Measurements from ENCODE around the gene HOMER2.
A peak's percentile ranks its signal among the peaks of the same experiment; 100 is the strongest.
"Not testable (repeated sequence)": the region's sequence is repeated elsewhere in the genome, so short reads cannot be mapped to it uniquely, and the experiment has no call there.

The HOMER2 gene

DNA sequence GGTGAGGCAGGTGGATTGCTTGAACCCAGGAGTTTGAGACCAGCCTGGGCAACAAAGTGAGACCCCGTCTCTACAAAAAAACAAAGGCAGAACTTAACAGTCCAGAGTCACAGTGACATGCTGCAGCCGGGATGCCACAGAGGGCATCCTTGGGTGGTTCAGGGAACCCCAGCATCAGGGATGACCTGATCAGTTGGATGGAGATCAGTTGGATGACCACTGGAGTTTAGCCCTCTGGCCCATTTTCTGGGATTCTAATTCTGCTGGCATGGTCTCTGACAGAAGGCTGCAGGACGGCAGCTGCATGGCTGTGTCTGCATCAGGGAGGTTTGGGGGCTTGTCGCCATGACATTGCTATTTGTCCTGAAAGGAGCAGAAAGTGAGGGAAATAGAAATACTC is 123.3 kb downstream of the HOMER2 start:
- no peak for DNase-seq
- in situ Hi-C loops (cut with HindIII; ENCODE audit: low pct_ligation_motif_present, low pct_unique_long_range_greater_than_20kb, low sequenced_read_pairs), result no loop called here

DNA sequence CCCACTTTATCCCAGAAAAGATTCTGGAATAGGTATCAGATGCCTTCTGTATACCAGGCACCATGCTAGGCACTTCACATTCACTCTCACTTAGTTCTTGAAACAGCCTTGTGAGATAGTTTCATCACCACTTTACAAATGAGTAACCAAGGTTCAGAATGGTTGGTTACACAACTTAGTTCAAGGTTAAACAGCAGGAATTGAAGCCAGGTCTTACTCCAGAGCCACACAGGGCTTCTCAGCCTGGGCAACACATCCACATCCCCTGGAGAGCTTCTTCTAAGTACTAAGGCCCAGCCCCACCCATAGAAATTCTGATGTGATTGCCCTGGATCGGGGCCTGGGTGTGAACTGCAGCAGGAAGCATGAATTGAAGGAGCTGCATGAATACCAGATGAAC is 124.4 kb downstream of the HOMER2 start:
- DNase-seq, result peak; percentile 80
- in situ Hi-C loops (cut with HindIII; ENCODE audit: low pct_ligation_motif_present, low pct_unique_long_range_greater_than_20kb, low sequenced_read_pairs), result no loop called here

DNA sequence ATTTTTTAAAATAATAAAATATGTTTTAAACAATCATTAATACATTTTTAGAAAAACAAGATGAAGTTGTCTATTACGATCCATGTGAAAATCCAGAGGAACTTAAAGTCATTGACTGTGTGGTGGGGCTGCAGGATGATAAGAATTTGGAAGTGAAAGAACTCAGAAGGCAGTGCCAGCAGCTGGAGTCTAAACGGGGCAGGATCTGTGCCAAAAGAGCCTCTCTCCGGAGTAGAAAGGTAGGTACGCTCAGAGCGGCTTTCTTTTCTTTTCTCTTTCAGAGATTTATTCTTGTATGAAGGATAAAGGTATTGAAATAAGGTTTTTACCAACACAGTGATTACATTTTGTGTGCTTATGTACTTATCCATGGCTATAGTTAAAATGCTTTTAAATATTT is 129.5 kb downstream of the HOMER2 start:
- DNase-seq, result no peak
- in situ Hi-C loops (cut with HindIII; ENCODE audit: low pct_ligation_motif_present, low pct_unique_long_range_greater_than_20kb, low sequenced_read_pairs), result no loop called here

DNA sequence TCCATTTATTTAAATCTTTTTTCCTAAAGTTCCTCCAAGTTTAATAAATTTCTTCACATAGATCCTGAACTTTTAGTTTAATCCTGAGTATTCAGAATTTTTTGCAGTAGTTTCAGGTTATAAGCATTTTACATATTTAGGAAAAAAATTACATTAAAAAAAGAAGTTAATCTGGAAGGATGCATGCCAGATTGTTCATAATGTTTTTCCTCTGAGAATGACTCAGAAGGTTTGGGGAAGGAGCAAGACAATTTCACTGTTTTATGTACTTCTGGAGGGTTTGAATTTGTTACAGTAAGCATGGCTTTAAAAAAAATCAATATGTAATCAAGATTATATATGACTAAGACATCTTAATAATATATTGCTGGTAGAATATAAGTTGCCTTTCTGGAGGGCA is 130.7 kb downstream of the HOMER2 start:
- DNase-seq; in situ Hi-C loops (cut with HindIII; ENCODE audit: low pct_ligation_motif_present, low pct_unique_long_range_greater_than_20kb, low sequenced_read_pairs): not testable (repeated sequence)

DNA sequence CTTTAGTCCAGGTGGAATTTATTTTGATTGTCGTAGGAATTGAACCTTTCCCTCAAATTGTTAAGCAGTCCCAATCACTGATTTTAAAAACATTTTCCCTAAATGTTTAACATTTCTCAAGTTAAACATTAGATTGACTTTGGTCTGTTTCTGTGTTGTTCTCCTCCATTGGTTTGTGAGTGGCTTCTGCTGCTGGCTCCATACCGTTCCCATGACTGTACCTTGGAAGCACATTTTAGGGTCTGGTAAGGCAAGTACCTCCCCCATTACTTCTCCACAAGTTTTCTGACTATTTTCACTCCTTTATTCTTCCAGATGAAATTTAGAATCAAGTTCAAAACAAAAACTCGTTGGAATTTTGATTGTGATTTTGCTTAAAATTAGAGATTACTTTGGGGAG is 131.1 kb downstream of the HOMER2 start:
- in situ Hi-C loops (cut with HindIII; ENCODE audit: low pct_ligation_motif_present, low pct_unique_long_range_greater_than_20kb, low sequenced_read_pairs), result not testable (repeated sequence)
- DNase-seq, result peak; percentile 86

DNA sequence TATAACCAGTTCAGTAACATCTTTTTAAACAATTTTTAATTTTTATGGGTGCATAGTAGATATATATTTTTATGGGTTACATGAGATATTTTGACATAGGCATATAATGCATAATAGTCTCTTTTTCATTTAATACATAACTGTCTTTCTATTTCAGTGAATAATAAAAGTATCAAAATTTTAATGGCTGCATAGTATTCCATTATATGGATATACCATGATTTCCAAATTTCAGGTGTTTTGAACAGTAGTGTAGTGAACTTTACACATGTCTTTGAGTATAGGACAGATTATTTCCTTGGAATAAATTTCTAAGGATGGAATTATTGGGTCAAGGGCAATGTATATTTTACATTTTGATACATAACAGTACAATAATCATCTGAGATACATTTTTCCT is 132.4 kb downstream of the HOMER2 start:
- DNase-seq, result no peak
- in situ Hi-C loops (cut with HindIII; ENCODE audit: low pct_ligation_motif_present, low pct_unique_long_range_greater_than_20kb, low sequenced_read_pairs), result no loop called here

DNA sequence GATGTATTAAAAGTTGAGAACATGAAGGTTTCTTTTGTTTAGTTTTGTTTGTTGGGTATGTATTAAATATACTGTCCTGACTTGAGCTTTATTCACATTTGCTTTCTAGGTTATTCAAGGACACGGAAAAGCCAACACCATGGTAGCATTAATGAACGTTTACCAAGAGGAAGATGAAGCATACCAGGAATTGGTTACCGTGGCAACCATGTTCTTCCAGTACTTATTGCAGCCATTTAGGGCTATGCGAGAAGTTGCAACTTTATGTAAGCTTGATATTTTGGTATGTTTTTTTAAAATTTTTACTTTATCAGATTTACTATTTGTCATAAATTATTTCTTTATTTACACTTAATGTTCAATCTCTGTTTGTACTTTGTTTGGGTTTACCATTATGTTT is 139.5 kb downstream of the HOMER2 start:
- DNase-seq, result no peak
- in situ Hi-C loops (cut with HindIII; ENCODE audit: low pct_ligation_motif_present, low pct_unique_long_range_greater_than_20kb, low sequenced_read_pairs), result no loop called here

DNA sequence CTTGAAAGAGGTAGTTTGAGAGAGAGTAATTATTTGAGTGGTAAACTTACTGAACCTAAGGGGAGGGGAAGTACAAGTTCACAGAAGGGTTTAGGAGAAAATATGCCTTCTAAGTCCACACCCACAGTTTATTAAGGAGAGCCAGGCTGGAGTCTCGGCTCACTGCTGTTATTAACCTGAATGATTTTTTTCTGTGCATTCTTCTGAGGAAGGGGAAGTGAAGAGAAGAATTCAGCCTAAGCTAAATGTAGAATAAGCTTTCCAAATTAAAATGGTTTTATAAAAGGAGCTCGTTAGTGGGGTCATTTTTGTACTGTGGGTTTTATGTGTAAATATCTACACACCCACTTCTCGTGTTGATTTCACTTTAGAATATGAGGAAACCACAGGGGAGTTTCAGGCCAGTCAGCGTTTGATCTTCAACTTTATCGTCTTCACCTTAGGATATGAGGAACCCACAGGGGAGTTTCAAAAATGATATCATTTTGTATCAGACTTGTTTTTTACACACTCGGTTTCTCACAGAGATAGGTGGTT is 141.6 kb downstream of the HOMER2 start:
- in situ Hi-C loops (cut with HindIII; ENCODE audit: low pct_ligation_motif_present, low pct_unique_long_range_greater_than_20kb, low sequenced_read_pairs), result no loop called here
- DNase-seq, result peak; percentile 35

DNA sequence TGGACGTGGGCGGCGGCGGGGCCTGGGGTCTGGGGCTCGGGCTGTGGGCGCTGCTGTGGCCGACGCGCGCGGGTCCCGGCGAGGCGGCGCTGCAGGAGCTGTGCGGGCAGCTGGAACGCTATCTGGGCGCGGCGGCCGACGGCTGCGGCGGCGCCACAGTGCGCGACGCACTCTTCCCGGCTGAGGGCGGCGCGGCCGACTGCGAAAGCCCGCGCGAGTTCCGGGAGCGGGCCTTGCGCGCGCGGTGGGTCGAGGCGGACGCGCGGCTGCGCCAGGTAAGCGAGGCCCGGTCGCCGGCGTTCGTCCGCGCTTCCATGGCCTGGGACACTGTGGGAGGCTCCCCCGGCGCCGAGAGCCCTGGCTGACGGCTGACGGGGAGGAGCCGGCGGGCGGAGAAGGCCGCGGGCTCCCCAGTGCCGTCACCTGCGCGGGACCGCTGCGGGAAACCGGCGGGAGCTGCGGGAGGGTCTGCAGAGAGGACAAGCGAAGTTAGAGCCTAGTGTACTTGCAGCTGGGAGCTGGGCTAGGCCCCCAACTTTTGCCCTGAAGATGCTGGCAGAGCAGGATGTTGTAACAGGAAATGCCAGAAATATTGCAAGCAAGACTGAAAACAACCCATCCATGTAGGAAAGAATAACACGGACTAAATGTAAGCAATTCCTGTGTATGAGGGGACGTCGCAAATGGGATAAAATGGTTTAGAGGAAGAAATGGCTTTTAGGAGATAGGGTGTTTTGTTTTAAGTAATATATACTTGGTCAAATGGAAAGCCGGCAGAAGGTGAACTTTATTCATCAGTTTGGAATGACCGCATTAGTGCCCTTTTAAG is 142.2 kb downstream of the HOMER2 start:
- in situ Hi-C loops (cut with HindIII; ENCODE audit: low pct_ligation_motif_present, low pct_unique_long_range_greater_than_20kb, low sequenced_read_pairs), result no loop called here
- DNase-seq, result peak; percentile 69

DNA sequence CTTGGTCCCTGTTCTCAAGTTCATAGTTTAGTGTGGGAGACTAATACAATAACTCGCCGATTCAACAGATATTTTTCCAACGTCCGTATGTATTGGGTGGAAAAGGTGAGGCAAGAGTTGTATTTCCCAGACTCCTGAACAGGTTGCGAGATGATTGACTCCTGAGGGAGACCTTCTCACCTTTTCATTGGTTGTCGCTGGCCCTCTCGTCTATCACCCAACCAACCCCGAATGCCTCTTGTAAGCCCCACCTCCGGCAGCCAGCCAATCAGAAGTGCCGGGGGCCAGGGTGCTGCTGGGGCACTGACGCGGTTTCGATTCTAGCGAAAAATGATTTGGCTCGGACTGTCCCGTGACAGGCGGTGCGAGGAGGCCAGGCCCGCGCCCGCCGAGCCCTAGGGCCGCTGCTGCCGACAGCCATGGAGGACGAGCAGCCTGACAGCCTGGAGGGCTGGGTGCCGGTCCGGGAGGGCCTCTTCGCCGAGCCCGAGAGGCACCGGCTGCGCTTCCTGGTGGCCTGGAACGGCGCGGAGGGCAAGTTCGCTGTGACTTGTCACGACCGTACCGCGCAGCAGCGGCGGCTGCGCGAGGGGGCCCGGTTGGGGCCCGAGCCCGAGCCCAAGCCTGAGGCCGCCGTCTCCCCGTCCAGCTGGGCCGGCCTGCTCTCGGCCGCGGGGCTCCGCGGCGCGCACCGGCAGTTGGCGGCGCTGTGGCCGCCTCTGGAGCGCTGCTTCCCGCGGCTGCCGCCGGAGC is 143.0 kb downstream of the HOMER2 start, which contains the start of gene WHAMM:
Gene WHAMM, plus strand, starts transcription at position 321 of the 753 bp plus-strand sequence. Its CDS starts 99 bp downstream, at position 420.
- peak; percentile 98 for DNase-seq
- in situ Hi-C loops (cut with HindIII; ENCODE audit: low pct_ligation_motif_present, low pct_unique_long_range_greater_than_20kb, low sequenced_read_pairs), result no loop called here

DNA sequence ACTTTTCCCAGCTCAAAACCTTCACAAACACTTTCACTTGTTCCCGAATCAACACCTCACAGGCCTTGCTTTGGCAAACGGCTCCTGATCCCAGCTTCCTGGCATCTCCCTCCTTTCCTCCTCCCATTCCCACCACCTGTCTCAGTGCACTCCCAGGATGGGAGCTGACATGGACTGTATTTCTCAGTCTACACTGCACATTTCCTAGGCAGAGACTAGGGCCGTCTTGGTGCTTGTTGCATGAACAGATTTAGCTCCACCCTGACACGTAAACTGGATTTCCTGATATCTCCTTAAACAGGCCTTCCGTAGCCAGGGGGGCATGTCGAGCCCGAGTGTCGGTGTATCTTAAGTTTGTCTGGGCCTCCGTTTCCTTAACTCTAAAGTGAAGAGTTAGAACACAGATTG is 143.9 kb downstream of the HOMER2 start:
- DNase-seq, result peak; percentile 48
- in situ Hi-C loops (cut with HindIII; ENCODE audit: low pct_ligation_motif_present, low pct_unique_long_range_greater_than_20kb, low sequenced_read_pairs), result no loop called here

DNA sequence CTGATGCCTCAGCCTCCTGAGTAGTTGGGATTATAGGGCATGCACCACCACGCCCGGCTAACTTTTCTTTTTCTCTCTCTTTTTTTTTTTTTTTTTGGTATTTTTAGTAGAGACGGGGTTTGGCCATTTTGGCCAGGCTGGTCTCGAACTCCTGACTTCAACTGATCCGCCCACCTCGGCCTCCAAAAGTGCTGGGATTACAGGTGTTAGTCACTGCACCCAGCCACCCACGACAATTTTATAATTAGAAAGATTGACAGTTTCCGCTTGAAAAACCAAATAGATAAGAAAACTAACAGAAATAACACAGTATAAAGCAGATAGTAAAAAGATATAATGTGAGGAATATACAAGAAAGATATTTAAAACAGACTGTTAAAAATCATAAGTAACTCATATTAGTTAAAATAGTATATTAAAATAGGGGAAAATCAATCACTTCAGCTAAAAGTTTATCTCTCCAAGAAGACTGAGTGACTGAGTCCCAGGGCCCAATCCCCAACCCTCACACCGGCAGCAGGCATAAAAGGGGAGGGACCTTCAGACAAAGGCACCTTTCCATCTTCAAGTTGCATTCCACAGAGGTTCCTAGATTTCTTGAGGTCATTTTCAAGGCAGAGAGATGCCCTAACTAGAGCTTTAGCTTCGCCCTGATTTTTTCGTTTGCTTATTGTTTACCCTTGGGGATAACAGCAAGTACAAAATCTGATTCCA is 144.4 kb downstream of the HOMER2 start:
- peak; percentile 44 for DNase-seq
- in situ Hi-C loops (cut with HindIII; ENCODE audit: low pct_ligation_motif_present, low pct_unique_long_range_greater_than_20kb, low sequenced_read_pairs), result no loop called here

DNA sequence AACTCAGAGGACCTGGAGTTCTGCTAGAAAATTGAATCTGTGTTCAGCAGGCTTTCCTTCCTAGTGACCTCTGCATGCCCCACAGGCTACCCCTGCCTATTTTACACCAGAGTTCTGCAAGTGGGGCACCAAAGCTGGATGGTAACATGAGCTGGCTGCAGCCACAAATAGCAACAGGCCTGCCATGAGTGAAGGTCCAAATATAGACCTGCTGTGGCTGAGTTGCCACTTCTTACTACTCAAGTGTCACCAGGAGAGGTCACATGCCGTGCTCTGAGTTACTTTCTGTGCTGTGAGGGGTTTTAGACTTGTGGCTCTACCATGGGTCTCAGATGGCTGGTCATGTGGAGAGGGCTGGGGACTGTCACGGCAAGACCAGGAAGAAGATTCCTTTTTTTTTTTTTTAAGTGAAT is 146.5 kb downstream of the HOMER2 start, which contains the start of gene FSD2:
Gene FSD2, minus strand, starts transcription at position 76 of the 413 bp plus-strand sequence. CDS start 18,679 bp downstream, outside the sequence.
- no peak for DNase-seq
- in situ Hi-C loops (cut with HindIII; ENCODE audit: low pct_ligation_motif_present, low pct_unique_long_range_greater_than_20kb, low sequenced_read_pairs), result no loop called here

DNA sequence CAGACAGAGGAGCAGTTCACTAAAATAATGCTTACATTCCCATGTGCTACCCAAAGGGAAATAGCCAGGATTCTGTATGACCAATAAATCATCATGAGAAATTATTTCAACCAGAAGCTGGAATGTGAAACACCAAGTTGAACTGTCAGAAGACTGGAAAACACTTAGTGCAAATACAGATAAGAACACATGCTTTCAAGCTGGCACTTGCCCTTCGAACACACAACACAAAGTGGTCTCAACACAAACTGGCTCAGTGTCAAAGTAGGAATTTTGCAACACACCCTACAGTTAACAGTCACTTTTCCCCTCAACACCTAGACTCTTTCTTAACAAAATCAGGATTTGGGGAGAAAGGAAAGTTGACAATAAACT is 148.0 kb downstream of the HOMER2 start:
- in situ Hi-C loops (cut with HindIII; ENCODE audit: low pct_ligation_motif_present, low pct_unique_long_range_greater_than_20kb, low sequenced_read_pairs), result no loop called here
- no peak for DNase-seq

DNA sequence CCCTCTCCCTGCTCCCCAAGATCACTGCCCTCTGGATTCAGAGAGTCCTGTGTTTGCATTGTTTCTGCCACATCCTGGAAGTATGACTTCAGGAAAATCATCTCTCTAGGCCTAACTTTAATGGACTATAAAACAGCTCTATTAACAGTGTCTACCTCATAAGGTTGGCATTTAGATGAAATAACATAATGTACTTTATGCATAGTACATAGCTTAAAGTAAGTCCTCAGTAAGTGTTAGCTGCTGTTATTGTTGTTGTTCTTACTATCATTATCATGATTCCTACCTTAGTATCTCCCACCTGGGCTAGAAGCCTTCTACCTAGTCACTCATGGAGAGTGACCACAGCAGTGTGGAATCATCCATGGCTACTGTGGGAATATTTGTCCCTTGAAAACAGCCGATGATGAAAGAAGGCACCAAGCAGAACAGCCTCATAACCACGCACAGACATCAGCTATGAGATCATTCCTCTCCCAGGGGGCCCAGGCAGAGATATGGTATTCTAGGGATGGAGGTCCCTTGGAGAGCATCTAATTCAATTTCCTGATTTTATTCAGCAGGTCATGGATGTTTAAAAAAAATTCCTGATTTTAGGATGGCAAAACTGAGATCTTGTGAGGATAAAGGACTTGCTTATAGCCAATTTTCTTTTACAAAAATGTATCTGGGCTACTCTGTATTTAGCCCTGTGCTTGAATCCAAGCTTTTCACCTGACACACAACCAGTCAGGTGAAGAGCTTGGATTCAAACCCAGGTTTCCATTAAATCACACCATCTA is 148.5 kb downstream of the HOMER2 start:
- peak; percentile 23 for DNase-seq
- in situ Hi-C loops (cut with HindIII; ENCODE audit: low pct_ligation_motif_present, low pct_unique_long_range_greater_than_20kb, low sequenced_read_pairs), result no loop called here

DNA sequence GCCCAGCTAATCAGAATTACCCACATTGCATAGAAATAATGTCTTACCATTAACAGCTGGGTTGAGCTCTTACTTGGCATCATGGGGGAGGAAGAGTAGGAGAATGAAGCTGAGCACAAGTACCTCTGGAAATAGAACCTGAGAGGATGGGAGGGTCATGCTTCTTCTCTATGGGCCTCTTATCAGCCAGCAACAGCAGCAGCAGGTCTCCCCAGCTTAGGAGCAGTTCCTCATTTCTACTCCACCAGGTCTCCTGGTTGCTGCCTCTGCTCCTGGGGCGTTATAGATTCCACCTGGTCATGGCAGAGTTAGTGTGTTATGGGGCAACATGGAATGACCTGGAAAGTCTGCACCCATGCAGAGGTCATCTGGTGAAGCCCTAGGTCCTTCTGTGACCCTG is 150.0 kb downstream of the HOMER2 start:
- in situ Hi-C loops (cut with HindIII; ENCODE audit: low pct_ligation_motif_present, low pct_unique_long_range_greater_than_20kb, low sequenced_read_pairs), result no loop called here
- DNase-seq, result no peak

DNA sequence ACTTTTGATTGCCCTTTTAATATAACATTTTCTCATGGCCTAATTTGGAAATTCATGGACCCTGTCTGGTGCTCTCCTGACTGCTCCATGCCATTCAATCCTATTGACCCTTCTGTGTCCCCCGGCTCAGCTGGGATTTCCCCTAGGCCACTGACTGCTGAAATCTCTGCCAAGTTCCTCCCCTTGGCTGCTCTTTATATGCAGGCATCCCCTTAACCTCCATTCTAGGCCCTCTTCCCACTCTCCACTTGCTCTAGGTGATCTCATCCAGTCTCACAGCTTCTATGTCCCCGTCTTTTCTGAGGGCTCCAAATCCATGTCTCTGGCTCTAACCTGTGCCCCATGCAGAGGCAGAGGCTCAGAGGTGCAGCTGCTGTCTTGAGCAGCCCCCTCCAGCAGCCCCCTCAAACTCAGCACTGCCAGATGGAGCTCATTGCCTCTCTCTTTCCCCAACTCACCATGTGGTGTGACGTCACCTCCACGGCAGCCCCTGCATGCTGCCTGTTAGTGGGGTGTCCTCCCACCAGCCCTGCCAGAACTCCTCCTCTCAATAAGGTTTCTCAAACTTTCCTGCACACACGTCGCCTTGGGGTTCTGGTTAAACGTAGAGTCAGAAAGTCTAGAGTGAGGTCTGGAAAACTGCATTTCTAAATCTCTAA is 153.2 kb downstream of the HOMER2 start:
- in situ Hi-C loops (cut with HindIII; ENCODE audit: low pct_ligation_motif_present, low pct_unique_long_range_greater_than_20kb, low sequenced_read_pairs), result no loop called here
- DNase-seq, result no peak

All from ACHN (cell line).